ENCODE measurements around the gene YTHDC1. TPM values are rescaled to one million over a fixed set of nuclear protein-coding genes. Genes with fewer than 3 reads are reported as not detected.

Gene YTHDC1
- total RNA-seq, 2 donors from 2014 or later: 62.2 to 67.6 TPM

DNA sequence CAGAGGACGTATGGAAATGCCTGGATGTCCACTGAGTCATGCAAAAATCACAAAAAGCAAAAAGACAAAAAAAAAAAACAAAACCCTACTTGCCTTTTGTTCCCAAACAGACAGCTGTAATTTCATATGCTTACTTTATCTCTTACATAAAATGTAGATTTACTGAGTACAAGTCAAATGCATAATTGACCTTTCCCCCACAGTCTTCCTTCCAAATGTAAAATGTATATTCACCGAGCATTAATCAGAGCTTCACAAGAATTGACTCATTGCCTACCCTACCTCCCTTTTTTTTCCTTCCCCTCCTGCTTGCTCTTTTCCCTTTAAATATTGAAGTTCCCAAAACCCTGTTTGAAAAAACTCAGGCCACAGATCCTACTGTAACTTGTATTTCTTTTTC lies 71.9 kb downstream of the YTHDC1 start:
- H3K27me3 ChIP-seq: no peaks in the 10 kb centered on the region
- H3K4me3 ChIP-seq: no peak overlapping the region
- no peak overlapping the region for H3K27ac ChIP-seq
- H3K36me3 ChIP-seq: no peaks in the 10 kb centered on the region
- no peaks in the 10 kb centered on the region for H3K4me1 ChIP-seq
- H3K9me3 ChIP-seq: no peaks in the 10 kb centered on the region
- DNase-seq: no peak
- no peak overlapping the region for H3K9ac ChIP-seq (ENCODE audit: low read depth in 2 of 2, low read length in 2 of 2)
- intact Hi-C loops (cut with DNase I): loop anchor here (10.0 kb wide), 1 partner anchor 897 kb away; no protein-coding TSS in a partner anchor
- TF ChIP-seq, protein P1, sequence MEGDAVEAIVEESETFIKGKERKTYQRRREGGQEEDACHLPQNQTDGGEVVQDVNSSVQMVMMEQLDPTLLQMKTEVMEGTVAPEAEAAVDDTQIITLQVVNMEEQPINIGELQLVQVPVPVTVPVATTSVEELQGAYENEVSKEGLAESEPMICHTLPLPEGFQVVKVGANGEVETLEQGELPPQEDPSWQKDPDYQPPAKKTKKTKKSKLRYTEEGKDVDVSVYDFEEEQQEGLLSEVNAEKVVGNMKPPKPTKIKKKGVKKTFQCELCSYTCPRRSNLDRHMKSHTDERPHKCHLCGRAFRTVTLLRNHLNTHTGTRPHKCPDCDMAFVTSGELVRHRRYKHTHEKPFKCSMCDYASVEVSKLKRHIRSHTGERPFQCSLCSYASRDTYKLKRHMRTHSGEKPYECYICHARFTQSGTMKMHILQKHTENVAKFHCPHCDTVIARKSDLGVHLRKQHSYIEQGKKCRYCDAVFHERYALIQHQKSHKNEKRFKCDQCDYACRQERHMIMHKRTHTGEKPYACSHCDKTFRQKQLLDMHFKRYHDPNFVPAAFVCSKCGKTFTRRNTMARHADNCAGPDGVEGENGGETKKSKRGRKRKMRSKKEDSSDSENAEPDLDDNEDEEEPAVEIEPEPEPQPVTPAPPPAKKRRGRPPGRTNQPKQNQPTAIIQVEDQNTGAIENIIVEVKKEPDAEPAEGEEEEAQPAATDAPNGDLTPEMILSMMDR (IDR thresholded peaks at IDR 0.05): no peak

DNA sequence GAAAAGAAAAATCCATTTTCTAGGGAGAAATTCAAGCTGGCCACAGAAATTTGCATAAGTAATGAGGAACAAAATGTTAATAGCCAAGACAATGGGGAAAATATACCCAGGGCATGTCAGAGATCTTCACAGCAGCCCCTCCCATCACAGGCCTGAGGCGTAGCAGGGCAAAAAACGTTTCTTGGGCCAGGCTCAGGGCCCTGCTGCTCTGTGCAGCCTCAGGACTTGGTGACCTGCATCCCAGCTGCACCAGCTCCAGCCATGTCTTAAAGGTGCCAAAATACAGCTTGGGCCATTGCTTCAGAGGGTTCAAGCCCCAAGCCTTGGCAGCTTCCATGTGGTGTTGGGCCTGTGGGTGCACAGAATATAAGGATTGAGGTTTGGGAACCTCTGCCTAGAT lies 72.3 kb downstream of the YTHDC1 start:
- TF ChIP-seq, protein P1 (IDR thresholded peaks at IDR 0.05): no peak

DNA sequence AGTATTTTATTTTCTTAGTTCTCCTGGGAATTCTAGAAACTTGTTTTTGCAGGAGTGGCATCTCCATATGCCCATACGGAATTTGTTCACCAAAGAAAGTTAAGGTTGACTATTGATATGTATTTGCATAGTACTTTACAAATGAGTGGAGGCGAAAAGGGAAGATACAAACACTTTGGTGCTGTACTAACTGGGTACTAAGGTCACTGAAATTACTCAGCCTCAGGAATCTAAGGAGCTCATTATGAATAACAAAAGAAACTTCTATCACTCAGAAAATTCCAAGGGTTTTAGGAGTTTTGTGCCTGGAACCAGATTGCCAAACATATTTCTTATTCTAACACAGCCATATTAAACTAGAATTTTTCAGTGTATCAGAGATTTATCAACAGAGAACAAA lies 77.0 kb downstream of the YTHDC1 start:
- no peaks in the 10 kb centered on the region for H3K27me3 ChIP-seq
- no peak overlapping the region for H3K9ac ChIP-seq (ENCODE audit: low read depth in 2 of 2, low read length in 2 of 2)
- no peaks in the 10 kb centered on the region for H3K9me3 ChIP-seq
- DNase-seq: no peak
- no peaks in the 10 kb centered on the region for H3K4me1 ChIP-seq
- no peak overlapping the region for H3K4me3 ChIP-seq
- intact Hi-C loops (cut with DNase I): loop anchor here (10.0 kb wide), 1 partner anchor 902 kb away; no protein-coding TSS in a partner anchor
- no peak overlapping the region for H3K27ac ChIP-seq
- TF ChIP-seq, protein P1 (IDR thresholded peaks at IDR 0.05): no peak
- H3K36me3 ChIP-seq: no peaks in the 10 kb centered on the region

More for the DNA sequence above, 72.3 kb downstream of the YTHDC1 start:
- H3K27me3 ChIP-seq: no peaks in the 10 kb centered on the region
- no peak overlapping the region for H3K4me3 ChIP-seq
- H3K36me3 ChIP-seq: no peaks in the 10 kb centered on the region
- no peaks in the 10 kb centered on the region for H3K4me1 ChIP-seq
- H3K27ac ChIP-seq: no peak overlapping the region
- no peak overlapping the region for H3K9ac ChIP-seq (ENCODE audit: low read depth in 2 of 2, low read length in 2 of 2)
- DNase-seq: no peak
- no peaks in the 10 kb centered on the region for H3K9me3 ChIP-seq
- intact Hi-C loops (cut with DNase I): loop anchor here (10.0 kb wide), 1 partner anchor 897 kb away; no protein-coding TSS in a partner anchor

DNA sequence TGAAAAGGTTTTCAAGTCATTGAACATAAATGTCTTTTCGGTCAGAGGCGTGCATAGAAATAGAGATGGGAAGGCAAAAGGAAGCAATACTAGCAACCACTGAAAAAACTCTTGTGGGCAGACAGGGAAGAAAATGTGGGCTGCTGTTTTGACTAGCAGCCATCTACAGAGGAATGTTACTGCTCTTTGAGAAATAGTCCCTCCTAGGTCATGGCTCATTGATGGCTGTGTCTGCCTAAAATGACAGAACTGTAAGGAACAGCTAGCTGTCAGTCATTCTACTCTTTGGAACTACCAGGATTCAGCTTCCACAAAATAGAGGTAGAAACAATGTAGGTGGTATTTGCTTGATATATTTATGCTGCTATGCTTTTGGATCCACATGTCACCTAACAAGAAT lies 77.5 kb downstream of the YTHDC1 start:
- Histone ChIP-seq H3K36me3 (no peaks in the 10 kb centered on the region), H3K4me3 (no peak overlapping the region), H3K9ac (ENCODE audit: low read depth in 2 of 2, low read length in 2 of 2) (no peak overlapping the region), H3K27me3 (no peaks in the 10 kb centered on the region), H3K27ac (no peak overlapping the region), H3K4me1 (no peaks in the 10 kb centered on the region), H3K9me3 (no peaks in the 10 kb centered on the region)
- TF ChIP-seq, protein P1 (IDR thresholded peaks at IDR 0.05): no peak
- intact Hi-C loops (cut with DNase I): loop anchor here (10.0 kb wide), 1 partner anchor 902 kb away; no protein-coding TSS in a partner anchor
- no peak for DNase-seq

DNA sequence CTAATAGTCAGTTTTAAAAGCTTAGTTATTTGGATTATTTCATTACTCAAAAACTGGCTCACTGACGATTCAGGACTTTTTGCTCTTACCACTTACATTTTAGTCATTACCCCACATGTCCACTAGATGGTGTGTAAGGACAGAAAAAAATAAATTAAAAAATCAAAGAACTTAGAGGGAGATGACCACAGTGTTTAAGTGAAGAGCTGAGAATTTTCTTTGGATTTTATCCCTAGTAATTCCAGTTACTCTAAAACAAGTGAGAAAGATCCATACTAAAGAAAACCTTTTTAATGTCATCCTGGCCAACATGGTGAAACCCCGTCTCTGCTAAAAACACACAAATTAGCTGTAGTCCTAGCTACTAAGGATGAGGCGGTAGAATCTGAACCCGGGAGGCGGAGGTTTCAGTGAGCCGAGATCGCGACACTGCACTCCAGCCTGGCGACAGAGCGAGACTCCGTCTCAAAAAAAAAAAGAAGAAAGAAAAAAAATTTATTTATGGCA lies 78.0 kb downstream of the YTHDC1 start:
- H3K4me3 ChIP-seq: no peak overlapping the region
- no peaks in the 10 kb centered on the region for H3K36me3 ChIP-seq
- no peak for DNase-seq
- no peak overlapping the region for H3K27ac ChIP-seq
- intact Hi-C loops (cut with DNase I): loop anchor here (2.0 to 10.0 kb wide), 2 partner anchors 105 to 903 kb away; no protein-coding TSS in a partner anchor
- no peaks in the 10 kb centered on the region for H3K9me3 ChIP-seq
- no peaks in the 10 kb centered on the region for H3K4me1 ChIP-seq
- no peak overlapping the region for H3K9ac ChIP-seq (ENCODE audit: low read depth in 2 of 2, low read length in 2 of 2)
- TF ChIP-seq, protein P1 (IDR thresholded peaks at IDR 0.05): peak; percentile 64
- H3K27me3 ChIP-seq: no peaks in the 10 kb centered on the region

Measured in colonic mucosa (tissue), 4 donors.